Activated T-helper 9 cell treated with anti-CD3 and anti-CD28 coated beads, Interleukin-2, amount 50 U/mL, for 16 hours (primary cell): ENCODE results near the gene UBE4A.
A peak's percentile ranks its signal among the peaks of the same experiment; 100 is the strongest.

Experiments used
- DNase-seq: peaks from one replicate; pipeline ENCODE4 v3.0.0-alpha.2; 2020; ENCODE audit warnings: low read depth

UBE4A gene, protein sequence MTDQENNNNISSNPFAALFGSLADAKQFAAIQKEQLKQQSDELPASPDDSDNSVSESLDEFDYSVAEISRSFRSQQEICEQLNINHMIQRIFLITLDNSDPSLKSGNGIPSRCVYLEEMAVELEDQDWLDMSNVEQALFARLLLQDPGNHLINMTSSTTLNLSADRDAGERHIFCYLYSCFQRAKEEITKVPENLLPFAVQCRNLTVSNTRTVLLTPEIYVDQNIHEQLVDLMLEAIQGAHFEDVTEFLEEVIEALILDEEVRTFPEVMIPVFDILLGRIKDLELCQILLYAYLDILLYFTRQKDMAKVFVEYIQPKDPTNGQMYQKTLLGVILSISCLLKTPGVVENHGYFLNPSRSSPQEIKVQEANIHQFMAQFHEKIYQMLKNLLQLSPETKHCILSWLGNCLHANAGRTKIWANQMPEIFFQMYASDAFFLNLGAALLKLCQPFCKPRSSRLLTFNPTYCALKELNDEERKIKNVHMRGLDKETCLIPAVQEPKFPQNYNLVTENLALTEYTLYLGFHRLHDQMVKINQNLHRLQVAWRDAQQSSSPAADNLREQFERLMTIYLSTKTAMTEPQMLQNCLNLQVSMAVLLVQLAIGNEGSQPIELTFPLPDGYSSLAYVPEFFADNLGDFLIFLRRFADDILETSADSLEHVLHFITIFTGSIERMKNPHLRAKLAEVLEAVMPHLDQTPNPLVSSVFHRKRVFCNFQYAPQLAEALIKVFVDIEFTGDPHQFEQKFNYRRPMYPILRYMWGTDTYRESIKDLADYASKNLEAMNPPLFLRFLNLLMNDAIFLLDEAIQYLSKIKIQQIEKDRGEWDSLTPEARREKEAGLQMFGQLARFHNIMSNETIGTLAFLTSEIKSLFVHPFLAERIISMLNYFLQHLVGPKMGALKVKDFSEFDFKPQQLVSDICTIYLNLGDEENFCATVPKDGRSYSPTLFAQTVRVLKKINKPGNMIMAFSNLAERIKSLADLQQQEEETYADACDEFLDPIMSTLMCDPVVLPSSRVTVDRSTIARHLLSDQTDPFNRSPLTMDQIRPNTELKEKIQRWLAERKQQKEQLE

DNA sequence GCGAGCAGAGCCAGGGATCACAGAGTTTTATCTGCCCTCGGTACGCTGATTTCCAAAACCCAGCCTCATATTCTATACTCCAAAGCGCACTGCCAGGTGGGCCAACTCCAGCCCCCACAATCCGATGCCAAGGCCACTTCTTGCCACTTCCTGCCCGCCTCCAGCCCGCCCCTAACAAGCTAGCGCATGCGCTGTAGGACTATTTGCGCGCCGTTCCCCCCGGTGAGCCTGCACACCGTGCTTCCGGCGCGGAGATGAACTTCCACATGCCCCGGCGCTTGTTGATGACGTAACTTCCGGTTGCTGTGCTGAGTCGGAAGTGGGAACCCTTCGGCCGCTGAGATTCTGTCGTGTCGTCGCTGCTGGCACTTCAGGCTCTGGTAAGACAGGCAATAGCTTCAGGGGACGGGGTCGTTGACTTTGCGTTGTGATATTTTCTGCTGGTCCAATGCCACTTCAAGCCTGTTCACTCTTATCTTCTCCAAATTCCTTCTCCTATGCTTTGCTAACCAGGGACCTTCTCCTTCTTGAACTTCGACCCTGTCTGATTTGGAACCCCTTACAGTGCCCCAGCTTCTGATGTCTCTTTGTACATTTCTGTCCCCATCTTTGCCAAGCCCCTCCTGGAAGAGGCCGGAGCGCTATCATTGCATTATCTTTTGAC, at the start of gene UBE4A:
Gene UBE4A, plus strand, starts transcription at position 306 of the 664 bp plus-strand sequence. CDS start 5,481 bp downstream, outside the sequence.
- DNase-seq = peak; percentile 95

DNA sequence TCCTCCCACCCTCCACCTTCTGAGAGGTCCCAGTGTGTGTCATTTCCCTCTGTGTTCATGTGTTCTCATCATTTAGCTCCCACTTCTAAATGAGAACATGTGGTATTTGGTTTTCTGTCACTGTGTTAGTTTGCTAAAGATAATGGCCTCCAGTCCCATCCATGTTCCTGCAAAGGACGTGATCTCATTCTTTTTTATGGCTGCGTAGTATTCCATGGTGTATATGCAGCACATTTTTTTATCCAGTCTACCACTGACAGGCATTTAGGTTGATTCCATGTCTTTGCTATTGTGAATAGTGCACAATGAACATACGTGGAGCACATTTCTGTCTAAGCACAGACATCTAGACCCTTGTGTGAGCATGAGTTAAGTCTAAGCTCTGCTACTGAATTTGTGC, 49.1 kb upstream of the UBE4A start:
- DNase-seq = no peak

DNA sequence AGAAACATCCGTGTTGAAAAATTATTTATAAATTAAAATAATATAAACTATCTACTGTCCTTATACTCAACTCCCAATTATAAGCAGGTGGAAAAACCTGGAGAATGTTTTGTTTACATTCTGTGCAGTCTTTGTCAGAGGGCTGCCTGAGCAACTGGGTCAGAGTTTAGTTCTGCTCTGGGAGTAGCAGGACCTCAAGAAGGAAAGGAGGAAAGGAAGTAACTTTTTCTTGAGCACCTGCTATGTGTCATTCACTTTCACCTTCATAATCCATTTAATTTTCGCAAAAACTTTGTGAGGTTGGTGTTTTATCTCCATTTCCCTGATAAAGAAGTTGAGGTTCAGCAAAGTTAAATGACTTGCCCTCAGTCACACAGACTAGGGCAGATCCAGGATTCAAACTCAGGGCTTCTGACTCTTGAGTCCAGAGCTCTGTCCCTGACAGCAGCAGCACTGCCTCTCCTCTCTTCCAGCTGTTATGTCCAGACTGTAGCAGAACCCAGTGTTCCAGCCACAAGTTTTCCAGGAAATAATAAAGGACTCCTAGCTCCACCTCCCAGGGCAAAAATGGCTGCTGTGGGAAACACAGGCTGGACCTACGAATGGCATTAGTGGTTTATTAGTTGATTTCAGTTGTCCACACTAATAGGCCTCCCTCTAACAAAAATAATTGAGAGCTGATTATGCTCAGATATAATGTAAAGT, 48.5 kb upstream of the UBE4A start:
- DNase-seq = no peak

DNA sequence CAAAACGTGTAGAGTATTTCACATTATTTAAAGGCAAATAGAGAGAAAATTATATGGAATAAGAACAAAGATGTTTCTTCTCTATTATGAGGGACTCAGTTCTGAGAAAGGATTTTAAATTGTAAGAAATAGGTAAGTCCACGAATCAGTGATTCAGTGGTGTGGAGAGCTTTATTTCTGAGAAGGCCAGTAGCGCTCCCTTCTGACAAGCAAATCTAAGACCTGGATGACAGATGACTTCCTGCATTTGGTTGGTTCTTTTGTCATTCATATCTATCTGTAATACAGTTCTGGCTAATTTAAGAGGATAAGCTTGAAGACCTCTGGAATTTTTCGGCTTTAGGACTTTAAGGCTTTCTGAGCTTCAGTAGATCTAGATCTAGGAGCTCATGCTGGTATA, 47.9 kb upstream of the UBE4A start:
- no peak for DNase-seq

DNA sequence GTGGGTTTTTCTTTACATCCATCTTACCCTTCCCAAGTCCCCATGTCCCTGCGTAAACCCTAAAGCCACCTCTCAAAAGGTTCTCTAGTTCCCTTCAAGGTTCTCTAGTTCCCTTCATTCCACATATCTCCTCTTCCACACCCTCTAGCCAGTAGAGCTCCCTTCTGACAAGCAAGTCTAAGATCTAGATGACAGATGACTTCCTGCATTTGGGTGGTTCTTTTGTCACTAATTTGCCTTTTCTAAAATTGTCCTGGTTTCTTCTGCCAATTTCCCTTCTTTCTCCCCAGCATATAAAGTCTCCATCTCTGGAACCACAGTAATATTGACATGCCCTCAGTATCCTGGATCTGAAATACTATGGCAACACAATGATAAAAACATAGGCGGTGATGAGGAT, 47.1 kb upstream of the UBE4A start:
- no peak for DNase-seq

DNA sequence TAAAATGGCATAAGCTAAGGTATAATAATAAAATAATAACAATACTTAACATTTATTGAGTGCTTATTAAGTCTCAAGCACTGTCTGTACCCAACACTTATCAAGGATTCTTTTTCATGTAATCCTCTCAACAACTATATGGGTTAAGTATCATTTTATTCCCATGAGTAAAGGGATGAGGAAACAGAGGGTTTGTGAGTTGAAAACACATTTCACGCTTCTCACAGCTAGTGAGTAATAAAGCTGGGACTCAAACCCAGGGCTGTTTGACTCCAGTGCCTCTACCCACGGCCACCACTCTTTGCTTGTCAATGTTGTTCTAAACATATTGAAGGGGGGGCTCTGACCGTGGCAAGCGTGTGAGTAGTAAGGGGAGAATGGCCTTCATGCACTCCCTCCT, 46.2 kb upstream of the UBE4A start:
- DNase-seq = no peak

DNA sequence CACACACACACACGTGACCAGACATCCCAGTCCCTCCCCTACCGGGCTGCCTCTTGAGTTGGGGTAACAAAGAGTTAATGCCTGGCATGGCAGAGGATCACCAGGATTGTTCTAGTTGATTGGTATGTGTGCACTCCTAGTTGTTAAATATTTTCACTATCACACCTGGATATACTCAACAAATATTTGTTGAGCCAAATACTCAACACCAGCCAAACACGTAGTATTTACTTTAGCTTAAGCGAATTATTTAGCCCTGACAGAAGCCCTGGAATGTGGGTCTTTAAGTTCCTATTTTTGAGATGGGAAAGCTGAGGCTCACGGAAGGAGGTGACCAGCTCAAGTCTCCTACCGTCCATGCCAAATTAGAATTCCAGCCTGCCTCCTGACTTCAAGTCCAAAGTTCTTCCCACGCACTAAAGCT, 44.4 kb upstream of the UBE4A start:
- DNase-seq = no peak

DNA sequence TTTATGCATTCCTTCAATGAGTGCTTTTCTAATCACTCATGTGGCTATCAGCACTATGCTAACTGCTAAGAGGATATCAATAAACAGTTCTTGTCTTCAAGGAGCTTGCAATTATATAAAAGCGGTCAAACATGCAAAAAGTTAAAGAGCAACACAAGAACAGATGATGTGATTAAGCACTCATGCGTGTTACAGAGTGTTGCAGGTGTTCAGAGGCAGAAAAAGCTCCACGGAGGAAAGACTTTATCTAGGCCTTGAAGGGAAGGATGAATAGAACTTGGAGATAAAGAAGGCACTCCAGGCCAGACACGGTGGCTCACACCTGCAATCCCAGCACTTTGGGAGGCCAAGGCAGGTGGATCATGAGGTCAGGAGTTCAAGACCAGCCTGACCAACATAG, 41.3 kb upstream of the UBE4A start:
- no peak for DNase-seq

DNA sequence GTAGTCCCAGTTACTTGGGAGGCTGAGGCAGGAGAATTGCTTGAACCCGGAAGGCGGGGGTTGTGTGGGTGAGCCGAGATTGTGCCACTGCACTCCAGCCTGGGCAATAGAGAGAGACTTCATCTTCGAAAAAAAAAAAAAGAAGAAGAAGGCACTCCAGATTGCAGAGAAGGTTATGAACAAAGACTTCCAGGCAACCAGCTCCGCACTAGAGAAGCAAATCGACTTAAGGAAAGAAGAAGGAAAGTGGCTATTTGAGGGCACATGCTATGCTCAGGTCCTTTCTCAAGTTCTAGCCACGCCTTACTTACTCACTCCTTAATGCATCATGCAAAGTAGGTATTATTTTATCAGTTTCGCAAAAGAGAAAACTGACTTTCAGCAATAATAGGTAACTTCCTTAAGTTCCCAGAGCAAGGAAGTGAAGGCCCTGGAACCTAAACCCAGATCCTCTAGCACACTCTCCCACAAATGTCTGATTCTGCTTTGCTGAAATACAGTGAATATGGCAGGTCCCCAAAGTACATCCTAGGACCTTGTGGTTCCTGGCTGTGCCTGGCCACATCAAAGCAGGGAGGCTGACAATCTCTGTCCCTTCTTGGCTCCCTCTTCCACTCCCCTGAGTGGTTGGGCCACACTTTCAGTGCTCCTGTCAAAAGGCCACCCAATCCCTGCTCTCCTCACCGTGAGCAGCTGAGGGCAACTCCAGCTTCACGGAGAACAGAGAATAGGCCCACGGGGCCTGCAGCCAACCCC, 40.6 kb upstream of the UBE4A start:
- no peak for DNase-seq

DNA sequence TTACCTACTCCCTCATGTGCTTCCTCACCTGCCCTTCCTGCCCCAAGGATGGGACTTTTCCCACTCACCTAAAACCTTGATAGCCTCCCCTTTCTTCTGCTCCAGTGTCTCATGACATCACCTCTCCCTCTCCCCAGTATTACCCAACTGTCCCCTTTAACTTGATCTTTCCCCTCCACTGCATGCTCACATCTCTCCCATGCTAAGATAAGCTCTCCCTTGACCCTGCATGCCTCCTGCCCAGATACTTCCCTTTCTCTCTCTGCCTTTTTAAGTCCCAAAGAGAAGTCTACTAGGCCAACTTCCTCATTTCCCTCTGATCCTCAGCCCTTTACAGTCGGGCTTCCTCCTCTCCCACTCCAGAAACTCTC, 40.1 kb upstream of the UBE4A start:
- no peak for DNase-seq

DNA sequence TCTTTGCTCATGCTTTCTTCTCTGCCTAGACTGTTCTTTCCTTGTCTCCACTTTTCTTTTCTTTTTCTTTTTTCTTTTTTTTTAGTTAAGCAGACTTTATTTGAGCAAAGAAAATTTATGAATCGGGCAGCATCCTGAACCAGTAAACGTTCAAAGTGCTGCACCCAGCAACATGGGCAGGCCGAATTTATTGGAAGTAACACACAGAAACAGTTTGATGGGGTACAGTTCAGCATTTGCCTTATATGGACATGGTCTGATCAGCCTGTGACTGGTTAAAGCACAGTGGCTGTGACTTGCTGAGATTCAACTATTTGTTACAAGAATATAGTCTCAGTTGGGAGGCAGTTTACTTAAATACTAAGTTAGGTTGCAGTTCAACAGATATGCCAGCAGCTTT, 38.9 kb upstream of the UBE4A start:
- DNase-seq = no peak

DNA sequence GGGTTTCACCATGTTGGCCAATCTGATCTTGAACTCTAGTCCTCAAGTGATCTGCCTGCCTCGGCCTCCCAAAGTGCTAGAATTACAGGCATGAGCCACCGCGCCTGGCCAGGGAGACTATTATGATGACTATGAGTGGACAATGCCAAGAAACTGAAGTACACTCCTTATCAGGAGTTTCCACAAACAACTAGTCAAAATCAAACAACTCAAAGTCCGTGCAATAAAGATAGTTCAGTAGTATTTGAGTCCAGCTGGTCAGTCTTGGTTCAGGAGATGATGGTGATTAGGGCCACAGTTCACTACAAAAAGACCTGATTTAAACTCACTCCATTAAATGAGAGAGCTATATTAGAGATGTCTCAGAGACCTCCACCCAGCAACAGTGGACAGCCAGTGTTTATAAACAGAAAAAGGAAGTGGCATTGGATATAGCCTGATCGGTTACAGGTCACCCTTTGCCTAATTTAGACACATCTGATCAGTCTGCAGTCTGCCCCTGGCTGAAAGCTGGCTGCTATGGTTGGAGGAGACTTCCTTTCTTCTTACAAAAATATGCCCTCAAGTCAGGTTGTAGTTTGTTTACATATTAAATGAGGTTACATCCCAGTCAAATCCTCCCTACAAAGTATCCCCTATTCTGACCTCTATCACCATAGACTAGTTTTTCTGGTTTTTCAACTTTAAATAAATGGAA, 37.9 kb upstream of the UBE4A start:
- DNase-seq = no peak

DNA sequence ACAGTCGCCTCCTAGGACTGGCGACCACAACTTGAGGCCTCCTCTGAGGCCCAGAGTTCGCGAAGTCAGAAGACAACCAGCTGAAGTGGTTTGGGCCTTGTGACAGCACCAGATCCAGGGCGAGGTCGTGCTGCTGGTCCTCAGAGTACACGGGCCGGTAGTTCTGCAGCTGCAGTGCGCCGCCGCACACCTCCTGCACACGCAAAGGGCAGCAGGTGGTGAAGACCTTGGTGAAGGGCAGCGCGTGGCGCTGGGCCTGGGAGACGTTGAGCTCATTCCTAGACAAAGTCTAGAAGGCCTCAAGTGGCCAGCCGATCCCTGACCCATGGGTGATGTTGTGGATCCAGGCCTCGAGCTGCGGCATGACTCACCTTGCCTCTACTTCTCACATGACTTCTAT, 36.7 kb upstream of the UBE4A start:
- DNase-seq = no peak

DNA sequence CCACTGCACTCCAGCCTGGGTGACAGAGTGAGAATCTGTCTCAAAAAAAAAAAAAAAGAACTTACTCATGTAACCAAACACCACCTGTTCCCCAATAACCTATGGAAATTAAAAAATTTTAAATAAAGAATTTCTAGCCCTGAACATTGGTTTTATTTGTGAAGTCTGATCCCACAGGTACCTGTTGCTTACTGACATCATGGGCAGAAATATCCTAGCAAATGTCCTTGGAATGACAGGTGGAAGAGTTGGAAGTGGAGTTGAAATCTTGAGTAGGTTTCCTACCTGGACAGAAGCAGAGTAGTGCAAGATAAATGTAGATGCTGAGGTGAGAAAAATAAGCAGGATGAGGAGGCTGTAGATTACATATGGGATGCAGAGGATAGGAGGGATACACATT, 34.1 kb upstream of the UBE4A start:
- DNase-seq = no peak

DNA sequence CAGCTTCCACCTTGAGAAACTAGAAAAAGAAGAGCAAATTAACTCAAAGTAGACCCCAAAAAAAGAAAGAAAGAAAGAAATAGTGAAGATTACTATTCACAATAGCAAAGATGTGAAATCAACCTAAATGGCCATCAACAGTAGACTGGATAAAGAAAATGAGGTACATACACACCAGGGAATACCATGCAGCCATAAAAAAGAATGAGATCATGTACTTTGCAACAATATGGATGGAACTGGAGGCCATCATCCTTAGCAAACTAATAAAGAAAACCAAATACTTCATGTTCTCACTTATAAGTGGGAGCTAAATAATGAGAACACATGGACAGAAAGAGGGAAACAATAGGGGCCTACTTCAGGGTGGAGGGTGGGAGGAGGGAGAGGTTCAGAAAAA, 30.7 kb upstream of the UBE4A start:
- no peak for DNase-seq

DNA sequence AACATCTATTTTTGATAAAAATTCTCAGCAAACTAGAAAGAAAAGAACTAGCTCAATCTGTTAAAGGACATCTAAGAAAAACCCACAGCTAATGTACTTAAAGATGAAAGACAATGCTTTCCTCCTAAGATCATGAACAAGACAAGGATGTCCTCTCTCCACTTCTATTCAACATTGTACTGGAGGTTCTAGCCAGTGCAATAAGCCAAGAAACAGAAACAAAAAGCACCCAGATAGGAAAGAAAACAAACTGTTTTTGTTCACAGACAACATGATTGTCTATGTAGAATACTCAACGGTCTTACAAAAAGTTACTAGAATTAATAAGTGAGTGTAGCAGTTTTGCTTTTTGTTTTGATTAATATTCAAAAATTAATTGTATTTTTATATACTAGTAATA, 24.7 kb upstream of the UBE4A start:
- DNase-seq = no peak

DNA sequence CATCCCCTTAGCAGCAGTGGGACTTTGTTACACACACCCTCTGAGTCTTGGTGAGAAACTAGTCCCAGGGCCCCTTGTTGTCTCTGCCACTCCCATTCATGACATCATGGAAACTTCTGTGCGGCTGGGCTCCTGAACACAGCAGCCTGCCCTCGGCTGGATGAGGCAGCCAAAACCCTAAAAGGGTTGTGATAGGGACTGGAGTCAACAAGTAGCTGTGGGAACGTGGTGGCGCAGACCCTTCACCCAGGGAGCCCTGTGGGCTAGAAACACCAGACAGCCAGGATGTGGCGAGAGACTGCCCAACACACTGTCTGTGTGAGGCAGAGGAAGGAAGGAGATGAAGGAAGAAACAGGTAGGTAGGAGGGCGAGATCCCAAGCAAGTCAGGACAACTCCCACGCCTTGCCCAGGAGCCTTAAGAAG, 20.8 kb upstream of the UBE4A start:
- peak; percentile 74 for DNase-seq

DNA sequence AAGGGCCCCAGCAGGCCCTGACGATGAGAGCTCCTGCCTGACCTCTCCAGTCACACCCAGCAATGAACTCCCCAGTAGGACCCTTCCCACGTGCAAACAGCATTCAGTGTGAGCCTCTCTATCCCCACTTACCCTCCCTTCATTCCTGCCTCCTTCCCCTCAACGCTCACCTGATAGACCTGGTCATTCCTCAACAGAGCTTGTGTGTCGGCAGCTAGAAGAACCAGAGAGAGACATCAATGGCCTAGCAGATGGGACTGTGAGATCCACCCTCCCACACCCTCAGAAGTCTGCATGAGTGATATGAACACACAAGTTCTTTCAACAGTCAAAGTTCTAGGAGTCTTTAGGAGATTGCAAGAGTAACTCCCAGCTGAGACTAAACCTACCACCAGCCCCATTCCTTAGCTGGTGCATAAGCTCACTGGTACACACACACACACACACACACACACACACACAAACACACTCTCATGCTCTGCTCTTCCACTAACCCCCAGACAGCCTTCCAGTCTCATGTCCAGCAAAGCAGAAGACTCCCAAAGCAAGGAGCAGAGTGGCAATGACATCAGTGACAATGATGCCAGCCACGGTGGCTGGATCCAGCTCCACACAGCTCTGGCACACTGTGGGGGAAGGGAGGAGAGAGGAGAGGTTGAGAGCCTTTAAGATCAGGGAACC, 20.0 kb upstream of the UBE4A start:
- no peak for DNase-seq

DNA sequence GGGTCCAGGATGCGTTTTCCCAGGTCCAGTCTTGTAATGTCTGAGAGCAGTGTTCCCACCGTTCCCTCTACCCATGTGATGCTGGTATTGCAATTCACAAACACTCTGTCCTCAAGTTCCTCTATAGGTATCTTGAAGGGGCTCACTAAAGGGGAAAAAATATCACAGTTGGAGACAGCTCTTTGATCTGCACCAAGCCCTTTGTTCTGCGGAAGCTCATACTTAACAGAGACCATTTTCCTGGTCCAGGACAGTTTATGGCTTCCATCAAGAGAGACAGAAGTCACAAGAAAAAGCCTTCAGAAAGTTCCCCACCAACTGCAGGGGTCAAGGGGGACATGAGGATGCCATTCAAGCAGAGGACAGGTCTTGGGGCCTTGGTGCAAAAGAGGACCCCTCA, 19.0 kb upstream of the UBE4A start:
- DNase-seq = no peak

DNA sequence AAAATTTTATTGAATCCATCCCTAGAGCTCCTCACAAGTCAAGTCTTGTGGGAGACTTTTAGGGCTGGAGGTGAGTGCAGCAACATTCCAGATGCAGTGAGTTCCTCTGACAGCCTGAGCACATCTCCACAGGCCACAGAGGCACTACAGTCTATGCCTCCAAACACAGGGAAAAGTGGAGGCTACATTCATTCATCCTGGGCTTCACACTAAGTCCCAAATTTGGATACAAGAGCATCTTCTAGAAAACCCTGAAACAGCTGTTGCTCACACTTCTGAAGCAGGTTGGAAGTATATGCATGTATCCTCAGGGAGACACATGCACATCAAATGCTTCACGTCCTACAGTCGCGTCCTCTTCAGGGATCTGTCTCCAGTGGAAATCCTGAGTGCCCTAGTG, 18.1 kb upstream of the UBE4A start:
- no peak for DNase-seq
